HG03097 (cell line): ENCODE data around the gene ECE1.

Experiments used
- ATAC-seq: cut with Tn5 transposase; IDR thresholded peaks from one replicate; pipeline ENCODE4 v1.9.1; 2021; ENCODE audit not compliant: unreplicated experiment, low FRiP score

The ECE1 gene

GRCh38 chr1:21271550-21271949, 18.7 kb downstream of the ECE1 start:
- no peak for ATAC-seq

DNA sequence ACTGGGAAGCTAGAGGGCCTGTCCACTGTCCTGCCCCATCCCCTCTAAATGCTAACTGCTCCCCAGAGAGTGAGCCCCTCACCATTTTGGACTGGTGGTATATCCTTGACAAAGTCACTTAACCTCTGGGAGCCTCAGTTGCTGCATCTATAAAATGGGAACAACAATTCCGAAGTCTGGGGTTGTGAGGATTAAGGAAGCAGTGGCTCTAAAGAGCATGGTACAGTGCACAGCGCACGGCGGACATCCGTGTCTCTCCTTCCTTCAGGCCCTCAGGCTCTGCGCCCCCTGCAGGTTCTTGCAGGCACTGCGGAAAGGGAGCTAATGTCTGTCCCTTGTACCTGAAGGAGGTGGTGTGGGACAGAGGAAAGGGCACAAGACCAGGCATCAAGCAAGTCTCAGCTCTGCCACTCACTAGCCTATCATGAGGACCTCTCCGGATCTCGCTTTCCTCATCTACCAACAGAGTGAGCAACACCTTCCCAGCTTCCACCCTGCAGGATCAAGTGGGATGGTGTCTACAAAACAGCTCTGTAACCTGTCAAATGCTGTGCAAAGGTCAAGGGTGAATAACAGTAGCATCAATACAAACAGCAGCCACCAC, 20.1 kb downstream of the ECE1 start:
- ATAC-seq: no peak

DNA sequence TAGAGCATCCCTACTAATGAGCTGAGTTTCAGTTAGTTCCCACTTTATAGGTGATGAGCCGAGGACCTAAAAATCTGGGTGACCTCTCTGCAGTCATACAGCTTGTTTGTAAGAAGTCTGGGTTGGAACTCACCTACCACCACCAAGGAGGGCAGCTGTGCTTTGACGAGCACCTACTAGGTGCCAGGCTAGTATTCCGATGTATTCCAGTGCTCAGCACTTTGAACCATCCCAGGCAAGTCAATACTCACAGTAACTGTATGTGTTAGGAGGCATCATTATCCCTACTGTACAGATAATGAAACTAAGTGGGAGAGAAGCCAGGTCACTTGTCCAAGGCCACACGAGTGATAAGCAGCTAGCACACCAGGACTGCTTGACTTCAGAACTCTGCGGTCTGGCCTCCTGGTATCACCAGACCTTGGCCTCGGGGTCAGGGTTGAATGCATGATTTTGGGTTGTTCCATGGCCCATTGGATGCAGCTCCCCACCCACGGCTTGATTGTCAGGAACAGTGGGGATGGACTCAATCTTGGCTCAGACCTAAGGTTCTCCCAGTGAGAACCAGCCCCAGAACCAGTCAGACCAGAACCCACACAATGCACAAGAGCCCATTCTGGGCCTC, 20.7 kb downstream of the ECE1 start:
- no peak for ATAC-seq

DNA sequence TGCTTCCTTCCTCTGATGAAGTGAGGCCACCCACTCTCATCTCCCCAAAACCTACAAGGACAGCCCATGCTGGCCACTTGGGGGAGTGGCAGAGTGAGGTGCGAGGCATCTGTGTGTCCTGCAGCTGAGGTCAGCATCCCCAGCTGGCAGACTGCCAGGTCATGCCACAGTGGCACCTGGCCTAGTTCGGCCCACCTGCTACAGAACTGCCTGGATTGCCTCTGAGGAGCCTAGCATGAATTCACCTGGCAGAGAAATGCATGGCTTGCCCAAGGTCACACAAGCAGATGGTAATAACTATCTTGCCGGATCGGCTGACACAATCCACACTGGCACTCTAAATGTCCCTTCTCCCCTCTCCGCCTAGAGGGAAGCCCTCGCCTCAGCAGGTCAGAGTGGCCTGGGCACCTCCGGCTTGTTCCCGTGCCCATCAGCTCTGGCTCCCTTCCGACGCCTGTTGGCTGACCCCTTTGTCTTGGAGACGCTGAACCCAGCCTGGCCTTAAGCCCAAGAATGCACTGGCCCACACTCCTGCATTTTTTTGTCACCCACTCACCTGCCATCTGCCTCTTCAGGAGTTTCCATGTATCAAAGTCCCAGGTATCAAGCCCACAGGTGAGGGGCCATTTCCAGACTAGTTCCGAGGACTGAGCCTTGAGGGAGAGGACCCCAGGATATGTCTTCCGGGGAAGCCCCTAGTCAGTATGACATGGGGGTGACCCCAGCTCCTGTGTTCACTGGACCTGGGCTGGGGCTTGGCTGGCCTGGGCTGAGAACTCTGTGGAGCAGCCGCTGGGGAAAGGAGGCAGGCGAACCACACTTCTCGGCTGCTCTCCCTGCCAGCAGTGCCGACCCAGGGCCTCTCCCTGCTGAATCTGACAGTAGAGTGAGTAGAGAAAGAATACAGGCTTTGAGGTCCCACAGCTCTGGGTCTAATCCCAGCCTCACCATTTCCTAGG, 21.7 kb downstream of the ECE1 start:
- no peak for ATAC-seq

DNA sequence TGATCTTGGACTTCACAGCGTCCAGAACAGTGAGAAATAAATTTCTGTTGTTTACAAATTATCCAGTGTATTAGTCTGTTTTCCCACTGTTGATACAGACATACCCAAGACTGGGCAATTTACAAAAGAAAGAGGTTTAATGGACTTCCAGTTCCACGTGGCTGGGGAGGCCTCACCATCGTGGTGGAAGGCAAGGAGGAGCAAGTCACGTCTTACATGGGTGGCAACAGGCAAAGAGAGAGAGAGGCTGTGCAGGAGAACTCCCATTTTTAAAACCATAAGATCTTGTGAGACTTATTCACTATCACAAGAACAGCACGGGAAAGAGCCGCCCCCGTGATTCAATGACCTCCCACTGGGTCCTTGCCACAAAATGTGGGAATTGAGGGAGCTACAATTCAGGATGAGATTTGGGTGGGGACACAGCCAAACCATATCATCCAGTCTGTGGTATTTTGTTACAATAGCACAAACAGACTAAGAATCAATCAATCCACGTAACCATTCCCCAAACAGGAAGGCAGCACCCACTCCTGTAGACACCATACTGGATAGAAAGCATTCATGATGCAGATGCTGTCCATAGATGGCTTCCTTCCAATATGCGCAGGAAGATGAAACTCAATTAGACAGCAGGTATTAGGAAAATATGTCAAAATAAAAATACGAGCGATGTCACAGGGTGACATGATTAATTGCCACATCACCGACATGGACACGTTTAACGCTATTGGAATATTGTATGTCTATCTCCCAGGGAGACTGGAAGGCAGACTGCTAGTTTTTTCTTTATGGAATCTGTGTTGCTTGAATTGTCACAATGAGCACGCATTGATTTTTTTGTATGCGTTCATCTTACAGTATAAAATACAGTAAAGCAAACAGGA, 22.8 kb downstream of the ECE1 start:
- no peak for ATAC-seq

DNA sequence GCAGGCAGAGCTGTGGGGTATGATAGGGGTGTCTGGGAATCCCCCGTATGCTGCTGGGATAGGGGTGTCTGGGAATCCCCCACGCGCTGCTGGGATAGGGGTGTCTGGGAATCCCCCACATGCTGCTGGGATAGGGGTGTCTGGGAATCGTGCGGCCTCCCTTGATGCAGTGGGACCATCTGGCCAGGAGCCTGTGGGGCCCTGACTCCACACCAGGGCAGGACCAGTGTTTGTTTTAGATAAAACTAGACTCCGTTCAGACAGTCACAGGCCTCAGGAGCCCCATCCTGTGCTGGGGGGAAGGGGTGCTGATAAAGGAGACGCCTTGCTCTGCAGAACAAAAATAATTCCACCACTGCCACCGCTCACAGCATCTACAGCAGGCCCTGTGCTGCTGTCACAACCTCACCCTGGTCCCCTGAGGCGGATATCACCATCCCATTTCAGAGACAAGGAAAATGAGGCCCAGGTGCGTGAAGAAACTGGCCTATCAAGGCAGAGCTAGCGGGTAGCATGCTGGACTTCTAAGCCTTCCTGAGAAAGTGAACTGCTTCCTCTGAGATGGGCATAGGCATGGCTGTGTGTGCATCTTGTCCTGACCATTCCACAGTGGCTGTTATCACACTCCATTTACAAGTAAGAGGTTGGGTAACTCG, 24.0 kb downstream of the ECE1 start:
- no peak for ATAC-seq

- ATAC-seq: no peak
Observed at GRCh38 chr1:21265644-21266043, 24.6 kb downstream of the ECE1 start.

- ATAC-seq: no peak
Observed at GRCh38 chr1:21264898-21265297, 25.4 kb downstream of the ECE1 start.

- no peak for ATAC-seq
Observed at GRCh38 chr1:21263653-21264225, 26.5 kb downstream of the ECE1 start.

- no peak for ATAC-seq
Observed at GRCh38 chr1:21263052-21263429, 27.2 kb downstream of the ECE1 start.

- no peak for ATAC-seq
Observed at GRCh38 chr1:21262293-21263051, 27.8 kb downstream of the ECE1 start.

GRCh38 chr1:21261551-21262292, 28.5 kb downstream of the ECE1 start:
- ATAC-seq: no peak

- ATAC-seq: no peak
Observed at GRCh38 chr1:21260405-21261125, 29.7 kb downstream of the ECE1 start.

GRCh38 chr1:21259316-21260076, 30.8 kb downstream of the ECE1 start:
- no peak for ATAC-seq

DNA sequence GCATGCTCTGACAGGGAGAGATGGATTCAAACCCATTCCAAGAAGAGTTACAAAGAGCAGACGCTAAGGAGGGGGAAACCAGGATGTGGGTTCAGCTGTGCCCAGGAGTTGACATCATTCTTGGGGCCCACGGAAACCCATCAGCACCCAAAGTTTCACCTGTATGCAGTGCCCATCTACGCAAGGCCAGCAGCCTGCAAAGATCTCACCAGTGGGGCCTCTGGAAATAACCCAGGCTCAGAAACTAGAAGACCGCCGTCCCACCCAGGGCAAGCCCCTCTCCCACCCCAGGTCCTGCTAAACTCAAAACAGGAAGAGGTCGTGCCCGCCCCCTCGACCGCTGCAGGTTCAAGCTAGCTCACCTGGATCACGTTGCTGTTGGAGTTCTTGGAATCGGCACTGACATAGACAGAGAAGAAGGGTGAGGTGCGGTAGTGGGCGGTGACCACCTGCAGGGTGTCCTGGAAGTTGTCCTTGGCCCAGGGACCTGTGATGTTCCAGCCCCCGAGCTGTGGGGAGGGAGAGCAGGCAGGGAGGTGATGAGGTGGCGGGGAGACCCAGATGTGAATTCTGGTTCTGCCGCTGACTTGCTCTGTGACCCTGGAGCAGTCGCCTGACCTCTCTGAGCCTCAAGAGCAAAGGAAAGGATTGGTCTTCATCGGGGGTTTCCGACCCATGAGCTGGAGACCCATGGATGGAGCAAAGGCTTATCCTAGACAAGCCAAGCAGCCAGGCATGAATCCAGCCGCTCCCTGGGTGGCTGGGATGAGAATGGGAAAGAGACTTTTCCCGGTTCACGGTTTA, 31.7 kb downstream of the ECE1 start:
- no peak for ATAC-seq

DNA sequence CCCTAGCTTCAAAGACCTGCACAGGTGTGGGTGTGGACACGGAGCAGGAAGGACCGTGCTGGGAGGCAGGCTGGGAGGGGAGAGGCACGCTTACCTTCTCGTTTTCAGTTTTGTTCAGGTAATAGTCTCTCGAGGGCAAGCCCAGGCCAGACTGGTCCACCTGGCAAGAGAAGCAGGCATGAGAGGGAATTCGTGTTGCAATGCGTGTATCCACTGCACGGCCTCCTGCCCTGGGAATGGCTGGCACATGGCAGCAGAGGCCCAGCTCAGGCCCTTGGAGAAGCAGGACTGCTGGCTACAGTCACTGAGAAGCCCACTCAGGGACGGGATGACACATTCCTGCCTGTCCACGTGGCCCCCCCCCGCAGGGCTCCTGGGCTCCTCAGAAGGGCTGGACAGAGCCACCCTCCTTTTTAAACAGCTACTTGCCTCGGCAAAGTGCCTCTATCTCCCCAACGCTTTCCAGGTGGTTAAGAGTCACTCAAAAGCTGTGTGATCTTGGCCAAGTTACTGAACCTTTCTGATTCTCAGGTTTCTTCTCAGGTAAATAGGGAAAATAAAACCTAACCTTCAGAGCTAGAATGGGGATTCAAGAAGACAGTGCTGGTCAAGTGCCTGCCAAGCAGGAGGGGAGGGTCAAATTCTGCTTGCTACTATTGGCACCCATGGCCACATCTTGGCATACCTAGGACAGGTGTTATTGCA, 32.7 kb downstream of the ECE1 start:
- no peak for ATAC-seq
